ENCODE results near the gene RND2.

DNA sequence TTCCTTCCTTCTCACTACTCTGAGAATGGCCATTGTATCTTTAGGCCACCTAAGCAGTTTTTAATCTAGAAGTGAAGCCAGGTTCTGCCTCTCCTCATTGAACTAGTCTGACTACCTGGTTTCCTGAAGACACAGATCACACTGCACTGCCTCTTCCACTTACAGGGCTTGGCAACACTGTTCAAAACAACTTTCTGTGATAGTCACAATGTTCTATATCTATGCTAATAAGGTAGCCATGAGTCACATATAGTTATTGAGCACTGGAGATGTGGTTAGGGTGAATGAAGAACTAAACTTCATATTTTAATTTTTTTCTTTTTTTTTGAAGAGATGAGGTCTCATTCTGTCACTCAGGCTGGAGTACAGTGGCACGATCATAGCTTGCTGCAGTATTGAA lies 26.9 kb downstream of the RND2 start:
- TF ChIP-seq, protein P1, sequence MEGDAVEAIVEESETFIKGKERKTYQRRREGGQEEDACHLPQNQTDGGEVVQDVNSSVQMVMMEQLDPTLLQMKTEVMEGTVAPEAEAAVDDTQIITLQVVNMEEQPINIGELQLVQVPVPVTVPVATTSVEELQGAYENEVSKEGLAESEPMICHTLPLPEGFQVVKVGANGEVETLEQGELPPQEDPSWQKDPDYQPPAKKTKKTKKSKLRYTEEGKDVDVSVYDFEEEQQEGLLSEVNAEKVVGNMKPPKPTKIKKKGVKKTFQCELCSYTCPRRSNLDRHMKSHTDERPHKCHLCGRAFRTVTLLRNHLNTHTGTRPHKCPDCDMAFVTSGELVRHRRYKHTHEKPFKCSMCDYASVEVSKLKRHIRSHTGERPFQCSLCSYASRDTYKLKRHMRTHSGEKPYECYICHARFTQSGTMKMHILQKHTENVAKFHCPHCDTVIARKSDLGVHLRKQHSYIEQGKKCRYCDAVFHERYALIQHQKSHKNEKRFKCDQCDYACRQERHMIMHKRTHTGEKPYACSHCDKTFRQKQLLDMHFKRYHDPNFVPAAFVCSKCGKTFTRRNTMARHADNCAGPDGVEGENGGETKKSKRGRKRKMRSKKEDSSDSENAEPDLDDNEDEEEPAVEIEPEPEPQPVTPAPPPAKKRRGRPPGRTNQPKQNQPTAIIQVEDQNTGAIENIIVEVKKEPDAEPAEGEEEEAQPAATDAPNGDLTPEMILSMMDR (IDR thresholded peaks at IDR 0.05) = no peak
- no peak for TF ChIP-seq POLR2A (IDR thresholded peaks at IDR 0.05)
- no peak for TF ChIP-seq POLR2AphosphoS5 (IDR thresholded peaks at IDR 0.05)

Measured in breast epithelium (tissue), 3 donors.